K562 (cell line): ENCODE measurements around the gene NFIL3. TPM values are rescaled to one million over a fixed set of nuclear protein-coding genes. Genes with fewer than 3 reads are reported as not detected.

ENCODE experiments used
- ARNT ChIP-seq, 2 experiments: fragments of 450-650 bp; IDR thresholded peaks; 2 replicates each; pipeline ENCODE4 v1.6.1; 2016; ENCODE audit warnings: mild to moderate bottlenecking in 1 of 2
- BCOR ChIP-seq: fragments of 450-650 bp; IDR thresholded peaks from 2 replicates; pipeline ENCODE4 v1.6.1; 2016
- CEBPG ChIP-seq, 3 experiments: fragments of 200-800 bp in 1 of 3; sonication (Bioruptor generic) in 1 of 3; sonication (generic) in 1 of 3; formaldehyde crosslinking in 1 of 3; IDR thresholded peaks in 2 of 3; conservative IDR thresholded peaks in 1 of 3; 2 replicates each; pipeline versions ENCODE4 v1.6.1 to v1.8.0; 2016 to 2022; ENCODE audit warnings: missing compliant biosample characterization in 2 of 3, missing genetic modification characterization in 2 of 3, mild to moderate bottlenecking in 1 of 3, missing genetic modification reagents in 1 of 3
- EHMT2 ChIP-seq: fragments of 450-650 bp; IDR thresholded peaks from 2 replicates; pipeline ENCODE4 v1.6.1; 2018; ENCODE audit warnings: antibody characterized with exemption
- FOSL1 ChIP-seq: fragments of 200-800 bp; sonication (Bioruptor generic); conservative IDR thresholded peaks from 2 replicates; pipeline ENCODE4 v1.6.1; 2016; ENCODE audit warnings: missing genetic modification characterization, missing compliant biosample characterization
- GABPA ChIP-seq: fragments of 200-800 bp; sonication (Bioruptor generic); conservative IDR thresholded peaks from 2 replicates; pipeline ENCODE4 v1.6.1; 2016; ENCODE audit warnings: low read depth, missing genetic modification characterization, missing compliant biosample characterization
- HOMEZ ChIP-seq: fragments of 250-450 bp; sonication (Bioruptor Pico); IDR thresholded peaks from 2 replicates; pipeline ENCODE4 v1.4.0; 2020; ENCODE audit warnings: mild to moderate bottlenecking, moderate library complexity
- IFI16 ChIP-seq: fragments of 250-450 bp; sonication (Bioruptor Pico); IDR thresholded peaks from 2 replicates; pipeline ENCODE4 v2.1.2; 2022; ENCODE audit warnings: mild to moderate bottlenecking, inconsistent platforms
- LCOR ChIP-seq: sonication (generic); formaldehyde crosslinking; IDR thresholded peaks from 2 replicates; pipeline ENCODE4 v1.8.0; 2022; ENCODE audit warnings: mild to moderate bottlenecking, missing genetic modification reagents
- MTA1 ChIP-seq: fragments of 450-650 bp; IDR thresholded peaks from 2 replicates; pipeline ENCODE4 v1.6.1; 2017; ENCODE audit warnings: borderline replicate concordance
- MYBL2 ChIP-seq, 2 experiments: fragments of 450-650 bp in 1 of 2; sonication (generic) in 1 of 2; formaldehyde crosslinking in 1 of 2; IDR thresholded peaks; 2 replicates each; pipeline versions ENCODE4 v1.6.1 to v1.8.1; 2017 to 2022; ENCODE audit warnings: borderline replicate concordance in 1 of 2, inconsistent platforms in 1 of 2, low read depth in 1 of 2, mild to moderate bottlenecking in 1 of 2, missing genetic modification reagents in 1 of 2, moderate library complexity in 1 of 2
- NR2C1 ChIP-seq, 2 experiments: fragments of 450-650 bp; IDR thresholded peaks; 2 replicates each; pipeline ENCODE4 v1.6.1; 2017; ENCODE audit warnings: mild to moderate bottlenecking in 2 of 2, antibody characterized with exemption in 1 of 2, inconsistent platforms in 1 of 2, missing compliant biosample characterization in 1 of 2, missing genetic modification characterization in 1 of 2
- PRPF4 ChIP-seq: fragments of 200-400 bp; formaldehyde crosslinking; IDR thresholded peaks from one replicate; pipeline ENCODE4 v1.6.1; 2017; ENCODE audit warnings: low read length, low read depth, mild to moderate bottlenecking; ENCODE audit not compliant: insufficient read depth, poor library complexity, severe bottlenecking
- RNF2 ChIP-seq: sonication (generic); IDR thresholded peaks from 2 replicates; pipeline ENCODE4 v1.6.1; 2016
- SIN3B ChIP-seq: fragments of 450-650 bp; IDR thresholded peaks from 2 replicates; pipeline ENCODE4 v1.6.1; 2017; ENCODE audit warnings: low read depth, mild to moderate bottlenecking, moderate library complexity
- SPI1 ChIP-seq: IDR thresholded peaks from 2 replicates; pipeline ENCODE4 v1.6.1; 2011; ENCODE audit warnings: low read depth, low read length, control low read depth, borderline replicate concordance
- TEAD4 ChIP-seq, 2 experiments: sonication (generic) in 1 of 2; formaldehyde crosslinking in 1 of 2; IDR thresholded peaks; 2 replicates each; pipeline versions ENCODE4 v1.6.1 to v1.8.0; 2012 to 2022; ENCODE audit warnings: borderline replicate concordance in 1 of 2, inconsistent platforms in 1 of 2, low read length in 1 of 2, mild to moderate bottlenecking in 1 of 2, missing genetic modification reagents in 1 of 2
- VEZF1 ChIP-seq: fragments of 200-800 bp; sonication (Bioruptor generic); IDR thresholded peaks from 2 replicates; pipeline ENCODE4 v1.6.1; 2017; ENCODE audit warnings: missing genetic modification characterization, missing compliant biosample characterization
- ZBTB9 ChIP-seq: fragments of 450-650 bp; formaldehyde crosslinking; IDR thresholded peaks from 2 replicates; pipeline ENCODE4 v1.4.0; 2020; ENCODE audit warnings: mild to moderate bottlenecking, moderate library complexity
- ZNF239 ChIP-seq: fragments of 250-450 bp; sonication (Bioruptor Pico); IDR thresholded peaks from 2 replicates; pipeline ENCODE4 v1.4.0; 2020; ENCODE audit warnings: mild to moderate bottlenecking
- ZNF507 ChIP-seq: conservative IDR thresholded peaks from 2 replicates; pipeline ENCODE4 v1.6.1; 2017; ENCODE audit warnings: missing genetic modification characterization, missing compliant biosample characterization
- ZNF77 ChIP-seq: fragments of 250-450 bp; sonication (Bioruptor Pico); IDR thresholded peaks from 2 replicates; pipeline ENCODE4 v1.5.0; 2020
- polyA plus RNA-seq, 8 experiments: library from polyadenylated mRNA; depleted of rRNA in 4 of 8; stranded (reverse) in 5 of 8; unstranded in 3 of 8; fragments of >200 nt; fragmentation: Nextera tagmentation in 2 of 8; fragmentation: Illumina TruSeq in 1 of 8; extraction: Ambion mirVana in 2 of 8; extraction: Trizol in 1 of 8; gene quantifications; 2 replicates each; pipeline versions ENCODE4 v1.2.1 to v1.2.3, GENCODE V29; 2011 to 2014; ENCODE audit warnings: inconsistent platforms in 1 of 8, missing spikeins in 1 of 8
- total RNA-seq, 7 experiments: library from RNA; depleted of rRNA in 6 of 7; stranded (reverse); fragments of >200 nt in 6 of 7; fragmentation: Illumina TruSeq in 2 of 7; extraction: Trizol in 2 of 7; gene quantifications; 2 replicates each; pipeline versions ENCODE4 v1.2.1 to v1.2.3, GENCODE V29; 2011 to 2021; ENCODE audit warnings: low replicate concordance in 1 of 7

NFIL3 gene
- total and polyA plus RNA-seq, 9 of the 15 experiments (the other 6 are each of a cell fraction or from before 2014, with no cell fraction given), result 3.2 to 16.1 (median 9.3) TPM

GRCh38 chr9:91419222-91420191 lies 4.1 kb downstream of the NFIL3 start (continued):
- peak; percentile 98 for TF ChIP-seq FOSL1 (tag)
- TF ChIP-seq VEZF1 (CRISPR knock-in tag), result no peak
- TF ChIP-seq SIN3B, result no peak
- TF ChIP-seq CEBPG (CRISPR knock-in tag; IDR thresholded peaks at IDR 0.05), result peak; percentile 99
- TF ChIP-seq CEBPG (tag; conservative IDR thresholded peaks at IDR 0.05 in 1 of 2, IDR thresholded peaks at IDR 0.05 in 1 of 2), result peak; percentile 99 to 100
- no peak for TF ChIP-seq ZNF507 (tag)
- peak; percentile 17; the same call in 1 of the 2 replicates for TF ChIP-seq NR2C1 (IDR thresholded peaks at IDR 0.05)
- TF ChIP-seq NR2C1 (tag; IDR thresholded peaks at IDR 0.05), result peak; percentile 83
- 0 out of 2 replicates have a peak, but pooled peaks have one; percentile 5 for TF ChIP-seq MYBL2 (IDR thresholded peaks at IDR 0.05; ENCODE audit: low read depth)
- no peak for TF ChIP-seq MYBL2 (CRISPR knock-in tag; IDR thresholded peaks at IDR 0.05; ENCODE audit: borderline replicate concordance)
- no peak for TF ChIP-seq PRPF4
- TF ChIP-seq SPI1, result no peak
- TF ChIP-seq ARNT (IDR thresholded peaks at IDR 0.05), result peak in 1 of 2 experiments; percentile 25; a peak in 1 of 4 replicates
- TF ChIP-seq MTA1, result no peak
- TF ChIP-seq TEAD4 (IDR thresholded peaks at IDR 0.05; ENCODE audit: low read length), result peak; percentile 52; the same call in 1 of the 2 replicates
- TF ChIP-seq TEAD4 (CRISPR knock-in tag; IDR thresholded peaks at IDR 0.05; ENCODE audit: borderline replicate concordance), result no peak
- peak; percentile 78 for TF ChIP-seq LCOR (CRISPR knock-in tag)
- TF ChIP-seq HOMEZ, result no peak
- peak; percentile 39; the same call in 1 of the 2 replicates for TF ChIP-seq EHMT2
- peak; percentile 53; the same call in 1 of the 2 replicates for TF ChIP-seq RNF2
- 0 out of 2 replicates have a peak, but pooled peaks have one; percentile 30 for TF ChIP-seq ZNF239 (CRISPR knock-in tag)
- TF ChIP-seq ZBTB9 (CRISPR knock-in tag), result 0 out of 2 replicates have a peak, but pooled peaks have one; percentile 27
- TF ChIP-seq ZNF77, result no peak
- no peak for TF ChIP-seq IFI16 (CRISPR knock-in tag)
- no peak for TF ChIP-seq BCOR
- TF ChIP-seq GABPA (tag), result peak; percentile 43
